Left lung (tissue), 10 donors: ENCODE results near the gene UTP14A. TPM values are rescaled to one million over a fixed set of nuclear protein-coding genes. Genes with fewer than 3 reads are reported as not detected.

Experiments used
- ATAC-seq: fragments of 200-7000 bp; cut with Tn5 transposase; one replicate; pipeline ENCODE4 v1.9.1; 2020; ENCODE audit warnings: moderate library complexity
- DNase-seq, 4 donors: peaks; one replicate each; pipeline ENCODE4 v3.0.0-alpha.2; 2013 to 2020
- H3K27ac ChIP-seq, 2 donors: fragments of 200-600 bp; sonication (generic) in 1 of 2; one replicate each; pipeline versions ENCODE4 v1.5.0 to v1.8.0; 2020 to 2021
- H3K27me3 ChIP-seq, 2 donors: fragments of 200-600 bp; sonication (generic) in 1 of 2; one replicate each; pipeline versions ENCODE4 v1.5.0 to v1.8.0; 2020 to 2021
- H3K36me3 ChIP-seq, 2 donors: fragments of 200-600 bp; sonication (generic) in 1 of 2; one replicate each; pipeline versions ENCODE4 v1.5.0 to v1.8.0; 2020 to 2021
- H3K4me1 ChIP-seq, 2 donors: fragments of 200-600 bp; one replicate each; pipeline ENCODE4 v1.8.0; 2021
- H3K4me3 ChIP-seq, 2 donors: fragments of 200-600 bp; sonication (generic) in 1 of 2; one replicate each; pipeline versions ENCODE4 v1.5.0 to v1.8.0; 2020 to 2021; ENCODE audit warnings: mild to moderate bottlenecking in 1 of 2
- H3K9me3 ChIP-seq, 2 donors: fragments of 200-600 bp; sonication (generic) in 1 of 2; one replicate each; pipeline versions ENCODE4 v1.5.0 to v1.8.0; 2020 to 2021
- CTCF ChIP-seq, 2 donors: fragments of 200-600 bp; sonication (generic) in 1 of 2; IDR thresholded peaks; one replicate each; pipeline versions ENCODE4 v1.5.0 to v1.8.0; 2021; ENCODE audit warnings: antibody characterized with exemption in 2 of 2
- intact Hi-C, 2 donors: fragments of 100-400 bp; cut with DNase I; formaldehyde crosslinking; loops; one replicate each; pipeline versions ENCODE4 v1.11.2 to v1.14.2; 2022
- polyA plus RNA-seq, 6 donors: library from polyadenylated mRNA; unstranded; fragments of 120-200 nt; gene quantifications; one replicate each; pipeline ENCODE4 v1.2.1, GENCODE V29; 2013; ENCODE audit not compliant: insufficient read length in 6 of 6
- total RNA-seq, 2 donors: library from RNA; stranded (reverse); fragmentation: NEBNext Ultra II Directional; extraction: Animal tissue kit (Norgen Biotek cat#: 25700); gene quantifications; one replicate each; pipeline ENCODE4 v1.2.1, GENCODE V29; 2021
- donor health status: DM: no; HTN: yes; CAD: no.
- donor health status: DM: no; HTN: no; CAD: no.

The UTP14A gene
- total and polyA plus RNA-seq, 8 donors, result 12.3 to 29.0 (median 26.9) TPM

GRCh38 chrX:129934461-129934860 lies 28.5 kb downstream of the UTP14A start:
- Histone ChIP-seq H3K27ac (no peak overlapping the region), H3K4me1 (no peaks in the 10 kb centered on the region), H3K27me3 (no peaks in the 10 kb centered on the region), H3K36me3 (no peaks in the 10 kb centered on the region), H3K4me3 (no peak overlapping the region), H3K9me3 (no peaks in the 10 kb centered on the region)
- ATAC-seq, result no peak
- intact Hi-C loops, result no loop called here
- DNase-seq, result no peak
- no peak for TF ChIP-seq CTCF (IDR thresholded peaks at IDR 0.05)

- Histone ChIP-seq H3K9me3 (no peaks in the 10 kb centered on the region), H3K27ac (no peak overlapping the region), H3K4me3 (no peak overlapping the region), H3K27me3 (no peaks in the 10 kb centered on the region), H3K36me3 (no peaks in the 10 kb centered on the region), H3K4me1 (no peaks in the 10 kb centered on the region)
- DNase-seq, result no peak
- intact Hi-C loops, result no loop called here
- TF ChIP-seq CTCF (IDR thresholded peaks at IDR 0.05), result no peak
- ATAC-seq, result no peak
Observed at GRCh38 chrX:129934952-129935351, 29.0 kb downstream of the UTP14A start.

DNA sequence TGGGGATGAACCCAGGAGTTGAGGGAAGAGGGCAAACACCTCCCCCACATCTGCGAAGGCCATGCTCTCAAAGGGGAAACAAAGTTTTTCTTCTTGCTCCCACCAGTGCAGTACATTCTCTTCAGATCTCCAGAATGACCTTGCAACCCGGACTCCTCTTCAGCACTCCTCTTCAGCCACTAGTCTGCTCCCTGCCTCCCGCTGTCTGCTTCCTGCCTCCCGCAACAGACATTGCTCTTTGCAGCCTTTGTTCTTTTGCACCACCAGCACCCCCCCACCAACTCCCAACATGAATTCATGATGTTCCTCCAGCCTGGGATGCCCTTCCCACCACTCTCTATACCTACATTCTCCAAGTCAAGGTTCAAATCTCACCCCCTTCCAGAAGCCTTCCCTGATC lies 32.1 kb downstream of the UTP14A start:
- TF ChIP-seq CTCF (IDR thresholded peaks at IDR 0.05), result no peak
- ATAC-seq (no peak), DNase-seq (no peak)
- Histone ChIP-seq H3K9me3 (no peaks in the 10 kb centered on the region), H3K27ac (no peak overlapping the region), H3K27me3 (no peaks in the 10 kb centered on the region), H3K4me1 (no peaks in the 10 kb centered on the region), H3K4me3 (no peak overlapping the region), H3K36me3 (no peaks in the 10 kb centered on the region)
- intact Hi-C loops, result no loop called here

DNA sequence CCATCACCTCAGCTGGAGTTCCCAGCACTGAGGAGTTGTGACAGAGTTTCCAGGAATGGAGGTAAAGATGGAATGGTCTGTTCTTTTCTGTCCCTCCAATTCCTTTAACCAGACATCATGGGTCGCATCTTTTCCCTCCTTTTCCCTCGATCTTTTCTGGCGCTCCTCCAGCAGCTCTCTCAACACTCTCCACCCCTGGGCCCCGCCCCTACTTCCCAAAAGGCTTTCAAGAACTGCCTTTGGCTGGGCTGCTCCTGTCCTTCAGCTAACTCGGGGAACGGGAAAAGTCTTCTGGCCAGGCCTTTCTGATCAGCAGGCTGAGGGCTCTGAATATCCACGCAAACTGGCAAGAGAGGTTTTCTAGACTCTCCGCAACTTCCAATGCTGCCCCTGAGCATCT lies 34.0 kb downstream of the UTP14A start:
- TF ChIP-seq CTCF (IDR thresholded peaks at IDR 0.05), result no peak
- Histone ChIP-seq H3K4me3 (no peak overlapping the region), H3K9me3 (no peaks in the 10 kb centered on the region), H3K36me3 (no peaks in the 10 kb centered on the region), H3K27ac (no peak overlapping the region), H3K27me3 (no peaks in the 10 kb centered on the region), H3K4me1 (no peaks in the 10 kb centered on the region)
- intact Hi-C loops, result no loop called here
- ATAC-seq (no peak), DNase-seq (peak in 1 of 4 donors; percentile 22)

DNA sequence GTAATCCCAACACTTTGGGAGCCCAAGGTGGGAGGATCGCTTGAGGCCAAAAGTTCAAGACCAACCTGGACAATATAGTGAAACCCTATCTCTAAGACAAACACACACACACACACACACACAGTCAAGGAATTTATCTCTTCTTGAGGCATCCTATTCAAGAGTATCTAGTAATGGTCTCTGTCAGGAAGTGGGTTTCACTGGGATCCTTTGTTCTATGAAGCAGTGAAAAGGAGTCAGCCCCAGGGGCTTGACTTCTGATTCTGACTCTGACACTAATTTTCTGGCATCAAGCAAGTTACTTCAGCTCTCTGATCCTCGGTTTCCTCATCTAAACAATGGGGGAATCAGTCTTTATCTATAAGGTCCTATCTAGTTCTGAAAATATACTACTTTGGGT lies 34.8 kb downstream of the UTP14A start:
- no peaks in the 10 kb centered on the region for H3K4me1 ChIP-seq
- DNase-seq (no peak), ATAC-seq (no peak)
- no peak for TF ChIP-seq CTCF (IDR thresholded peaks at IDR 0.05)
- no peaks in the 10 kb centered on the region for H3K9me3 ChIP-seq
- H3K27ac ChIP-seq, result no peak overlapping the region
- no peaks in the 10 kb centered on the region for H3K27me3 ChIP-seq
- no peaks in the 10 kb centered on the region for H3K36me3 ChIP-seq
- intact Hi-C loops, result no loop called here
- H3K4me3 ChIP-seq, result no peak overlapping the region
